Activated T-helper 2 cell treated with anti-CD3 and anti-CD28 coated beads, Interferon-gamma antibody, Interleukin-2, Interleukin-4, amounts not matched to agents 10 μg/mL and 5 μg/mL and 100 μg/mL, durations not matched to agents 14 hours and 24 hours and 36 hours (primary cell): ENCODE results near the gene EDARADD. TPM values are rescaled to one million over a fixed set of nuclear protein-coding genes. Genes with fewer than 3 reads are reported as not detected.

Source experiments
- DNase-seq: peaks from one replicate; pipeline ENCODE4 v3.0.0; 2021; ENCODE audit warnings: low spot score
- H3K27ac Mint-ChIP-seq: one replicate; pipeline ENCODE4 v1.8.0; 2021; ENCODE audit warnings: mixed read lengths
- H3K27me3 Mint-ChIP-seq: one replicate; pipeline ENCODE4 v1.8.0; 2021; ENCODE audit warnings: low read depth, mixed read lengths
- H3K36me3 Mint-ChIP-seq: one replicate; pipeline ENCODE4 v1.8.0; 2021; ENCODE audit warnings: low read depth, mixed read lengths
- H3K4me1 Mint-ChIP-seq: one replicate; pipeline ENCODE4 v1.8.0; 2021; ENCODE audit warnings: low read depth, mixed read lengths
- H3K4me3 Mint-ChIP-seq: one replicate; pipeline ENCODE4 v1.8.0; 2021; ENCODE audit warnings: low read depth, mild to moderate bottlenecking, moderate library complexity, mixed read lengths
- H3K9me3 Mint-ChIP-seq: one replicate; pipeline ENCODE4 v1.8.0; 2021; ENCODE audit warnings: mixed read lengths
- intact Hi-C: fragments of 100-400 bp; cut with micrococcal nuclease; formaldehyde crosslinking; loops from one replicate; pipeline ENCODE4 v1.15.1; 2023
- total RNA-seq: library from RNA; stranded (reverse); gene quantifications from 2 replicates; pipeline ENCODE4 v1.2.3, GENCODE V29; 2022

The EDARADD gene
- total RNA-seq, 1 donor from 2014 or later, result 53.8 TPM

- peaks cover 62% of the 10 kb centered on the region for H3K36me3 Mint-ChIP-seq
- no peaks in the 10 kb centered on the region for H3K27me3 Mint-ChIP-seq
- H3K9me3 Mint-ChIP-seq, result no peaks in the 10 kb centered on the region
- H3K4me1 Mint-ChIP-seq, result peaks cover 19% of the 10 kb centered on the region
- no peak for DNase-seq
- H3K4me3 Mint-ChIP-seq, result no peak overlapping the region
- H3K27ac Mint-ChIP-seq, result no peak overlapping the region
- intact Hi-C loops, result loop anchor here (5.0 kb wide), 1 partner anchor 80 kb away; no protein-coding TSS in a partner anchor
Observed at GRCh38 chr1:236421850-236422516, 27.9 kb downstream of the EDARADD start.

- Mint-ChIP-seq H3K27ac (no peak overlapping the region), H3K4me3 (no peak overlapping the region), H3K9me3 (no peaks in the 10 kb centered on the region), H3K4me1 (peaks cover 19% of the 10 kb centered on the region), H3K36me3 (peaks cover 57% of the 10 kb centered on the region), H3K27me3 (no peaks in the 10 kb centered on the region)
- DNase-seq, result no peak
- intact Hi-C loops, result loop anchor here (5.0 kb wide), 1 partner anchor 80 kb away; no protein-coding TSS in a partner anchor
Observed at GRCh38 chr1:236422517-236422876, 28.4 kb downstream of the EDARADD start.

- intact Hi-C loops, result no loop called here
- no peaks in the 10 kb centered on the region for H3K9me3 Mint-ChIP-seq
- peaks cover 59% of the 10 kb centered on the region for H3K36me3 Mint-ChIP-seq
- H3K4me1 Mint-ChIP-seq, result peaks cover 19% of the 10 kb centered on the region
- H3K4me3 Mint-ChIP-seq, result no peak overlapping the region
- no peaks in the 10 kb centered on the region for H3K27me3 Mint-ChIP-seq
- DNase-seq, result no peak
- peak overlapping the region; percentile 52 for H3K27ac Mint-ChIP-seq
Observed at GRCh38 chr1:236425031-236425663, 31.1 kb downstream of the EDARADD start.

- no peaks in the 10 kb centered on the region for H3K9me3 Mint-ChIP-seq
- H3K27me3 Mint-ChIP-seq, result no peaks in the 10 kb centered on the region
- H3K4me1 Mint-ChIP-seq, result peaks cover 14% of the 10 kb centered on the region
- intact Hi-C loops, result no loop called here
- no peak overlapping the region for H3K4me3 Mint-ChIP-seq
- DNase-seq, result no peak
- peaks cover 52% of the 10 kb centered on the region for H3K36me3 Mint-ChIP-seq
- peak overlapping the region; percentile 13 for H3K27ac Mint-ChIP-seq
Observed at GRCh38 chr1:236426215-236426614, 32.1 kb downstream of the EDARADD start.

DNA sequence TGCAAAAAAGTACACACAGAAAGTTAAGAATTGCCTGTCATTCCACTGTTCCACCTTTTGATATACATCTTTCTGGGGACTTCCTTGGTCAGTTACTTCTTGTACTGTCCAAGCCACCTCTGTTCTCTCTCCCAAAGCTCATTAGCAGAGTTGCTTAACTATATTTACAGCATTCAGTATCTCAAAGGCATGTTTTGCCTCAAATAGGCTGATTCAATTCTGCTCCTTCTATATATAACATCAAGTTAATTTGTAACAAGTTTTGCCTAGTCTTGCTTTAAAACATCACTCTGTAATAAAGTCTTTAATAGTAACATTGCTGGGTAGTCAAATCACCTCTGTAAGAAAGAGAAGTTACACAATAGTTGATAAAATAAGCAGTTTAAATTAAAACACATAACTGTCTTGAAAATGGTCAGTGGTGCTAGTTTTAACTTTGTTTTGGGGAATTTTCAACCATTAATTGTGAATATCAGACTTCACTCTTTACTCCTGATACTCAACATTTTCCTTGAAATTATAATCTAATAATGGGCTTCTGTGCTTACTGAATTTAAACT, 35.7 kb downstream of the EDARADD start:
- intact Hi-C loops, result no loop called here

GRCh38 chr1:236433819-236434315, 39.8 kb downstream of the EDARADD start:
- intact Hi-C loops, result no loop called here

More for the DNA sequence above, 35.7 kb downstream of the EDARADD start:
- peaks cover 8% of the 10 kb centered on the region for H3K4me1 Mint-ChIP-seq
- no peaks in the 10 kb centered on the region for H3K9me3 Mint-ChIP-seq
- DNase-seq, result no peak
- no peak overlapping the region for H3K27ac Mint-ChIP-seq
- no peak overlapping the region for H3K4me3 Mint-ChIP-seq
- peaks cover 49% of the 10 kb centered on the region for H3K36me3 Mint-ChIP-seq
- no peaks in the 10 kb centered on the region for H3K27me3 Mint-ChIP-seq

GRCh38 chr1:236438614-236439013, 44.5 kb downstream of the EDARADD start:
- intact Hi-C loops, result no loop called here
- Mint-ChIP-seq H3K27ac (no peak overlapping the region), H3K36me3 (peaks cover 63% of the 10 kb centered on the region), H3K27me3 (no peaks in the 10 kb centered on the region), H3K4me1 (peaks cover 5% of the 10 kb centered on the region), H3K9me3 (no peaks in the 10 kb centered on the region), H3K4me3 (no peak overlapping the region)
- DNase-seq, result no peak

More at GRCh38 chr1:236433819-236434315, 39.8 kb downstream of the EDARADD start:
- no peak overlapping the region for H3K4me3 Mint-ChIP-seq
- H3K27ac Mint-ChIP-seq, result no peak overlapping the region
- DNase-seq, result no peak
- H3K27me3 Mint-ChIP-seq, result no peaks in the 10 kb centered on the region
- H3K9me3 Mint-ChIP-seq, result no peaks in the 10 kb centered on the region
- peaks cover 59% of the 10 kb centered on the region for H3K36me3 Mint-ChIP-seq
- H3K4me1 Mint-ChIP-seq, result peaks cover under 1% of the 10 kb centered on the region

DNA sequence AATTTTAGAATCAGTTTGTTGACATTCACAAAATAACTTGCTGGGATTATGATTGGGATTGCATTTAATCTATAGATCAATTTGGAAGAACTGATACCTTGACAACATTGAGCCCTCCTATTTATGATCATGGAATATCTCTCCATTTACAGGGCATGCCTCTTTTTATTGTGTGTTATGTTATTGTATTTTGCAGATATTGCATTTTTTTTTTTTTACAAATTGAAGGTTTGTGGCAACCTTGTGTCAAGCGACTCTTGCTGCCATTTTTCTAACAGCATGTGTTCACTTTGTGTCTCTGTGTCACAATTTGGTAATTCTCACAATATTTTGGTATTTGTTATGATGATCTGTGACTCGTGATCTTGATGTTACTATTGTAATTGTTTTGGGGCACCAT, 46.3 kb downstream of the EDARADD start:
- Mint-ChIP-seq H3K27me3 (no peaks in the 10 kb centered on the region), H3K27ac (no peak overlapping the region), H3K4me3 (no peak overlapping the region), H3K4me1 (peaks cover 5% of the 10 kb centered on the region), H3K36me3 (peaks cover 63% of the 10 kb centered on the region), H3K9me3 (no peaks in the 10 kb centered on the region)
- DNase-seq, result no peak
- intact Hi-C loops, result no loop called here

DNA sequence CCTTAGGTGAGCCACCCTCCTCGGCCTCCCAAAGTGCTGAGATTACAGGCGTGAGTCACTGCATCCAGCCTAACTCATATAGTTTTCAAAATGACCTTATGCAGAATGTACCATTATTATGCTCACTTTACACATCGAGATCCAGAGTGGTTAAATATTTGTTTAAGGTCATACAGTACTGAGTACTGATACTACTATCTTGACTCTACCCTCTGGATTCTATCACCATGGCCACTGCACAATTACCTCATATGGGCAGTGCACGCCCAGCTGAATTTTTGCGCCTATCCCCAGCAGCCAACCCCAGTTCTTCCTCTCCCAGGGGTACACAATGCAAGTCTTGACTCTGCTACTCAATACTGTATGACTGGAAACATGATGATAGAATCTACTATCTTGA, 56.7 kb downstream of the EDARADD start:
- intact Hi-C loops, result no loop called here
- peaks cover 43% of the 10 kb centered on the region for H3K36me3 Mint-ChIP-seq
- H3K4me3 Mint-ChIP-seq, result no peak overlapping the region
- H3K27ac Mint-ChIP-seq, result no peak overlapping the region
- DNase-seq, result no peak
- no peaks in the 10 kb centered on the region for H3K27me3 Mint-ChIP-seq
- H3K4me1 Mint-ChIP-seq, result peaks cover 2% of the 10 kb centered on the region
- no peaks in the 10 kb centered on the region for H3K9me3 Mint-ChIP-seq

- H3K27ac Mint-ChIP-seq, result no peak overlapping the region
- H3K27me3 Mint-ChIP-seq, result no peaks in the 10 kb centered on the region
- peak; percentile 24 for DNase-seq
- H3K4me1 Mint-ChIP-seq, result peaks cover 7% of the 10 kb centered on the region
- no peak overlapping the region for H3K4me3 Mint-ChIP-seq
- H3K9me3 Mint-ChIP-seq, result no peaks in the 10 kb centered on the region
- H3K36me3 Mint-ChIP-seq, result peaks cover 46% of the 10 kb centered on the region
- intact Hi-C loops, result no loop called here
Observed at GRCh38 chr1:236451796-236452373, 57.8 kb downstream of the EDARADD start.

- no peak overlapping the region for H3K27ac Mint-ChIP-seq
- H3K9me3 Mint-ChIP-seq, result no peaks in the 10 kb centered on the region
- peaks cover 12% of the 10 kb centered on the region for H3K4me1 Mint-ChIP-seq
- no peak overlapping the region for H3K4me3 Mint-ChIP-seq
- intact Hi-C loops, result no loop called here
- H3K36me3 Mint-ChIP-seq, result peaks cover 59% of the 10 kb centered on the region
- no peaks in the 10 kb centered on the region for H3K27me3 Mint-ChIP-seq
- DNase-seq, result no peak
Observed at GRCh38 chr1:236455243-236455642, 61.2 kb downstream of the EDARADD start.

DNA sequence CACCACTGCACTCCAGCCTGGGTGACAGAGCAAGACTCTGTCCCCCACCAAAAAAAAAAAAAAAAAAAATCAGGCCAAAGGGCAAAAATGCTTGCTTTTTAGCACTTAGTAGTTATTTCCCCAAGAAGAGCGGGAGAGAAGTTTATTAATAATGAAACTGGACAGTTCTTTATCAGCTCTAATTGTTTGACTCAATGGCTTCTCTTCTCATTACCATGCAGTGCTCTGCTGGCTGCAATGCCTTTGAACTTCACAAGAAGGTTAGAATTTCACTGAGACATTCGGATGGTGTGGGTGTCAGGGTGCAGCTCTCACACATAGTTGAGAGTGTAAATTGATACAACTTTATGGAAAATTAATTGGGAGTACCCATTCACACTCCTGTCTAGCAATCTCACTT, 63.7 kb downstream of the EDARADD start:
- no peak for DNase-seq
- intact Hi-C loops, result no loop called here
- peaks cover 10% of the 10 kb centered on the region for H3K4me1 Mint-ChIP-seq
- H3K27me3 Mint-ChIP-seq, result no peaks in the 10 kb centered on the region
- H3K36me3 Mint-ChIP-seq, result peaks cover 65% of the 10 kb centered on the region
- H3K4me3 Mint-ChIP-seq, result no peak overlapping the region
- H3K27ac Mint-ChIP-seq, result no peak overlapping the region
- H3K9me3 Mint-ChIP-seq, result no peaks in the 10 kb centered on the region

- Mint-ChIP-seq H3K36me3 (peaks cover 64% of the 10 kb centered on the region), H3K4me1 (peaks cover 10% of the 10 kb centered on the region), H3K4me3 (no peak overlapping the region), H3K9me3 (no peaks in the 10 kb centered on the region), H3K27me3 (no peaks in the 10 kb centered on the region), H3K27ac (no peak overlapping the region)
- intact Hi-C loops, result no loop called here
- DNase-seq, result no peak
Observed at GRCh38 chr1:236458996-236459395, 64.9 kb downstream of the EDARADD start.
